Measurements from ENCODE around the gene FNDC7.
"Not testable (repeated sequence)": the region's sequence is repeated elsewhere in the genome, so short reads cannot be mapped to it uniquely, and the experiment has no call there.

FNDC7 gene

DNA sequence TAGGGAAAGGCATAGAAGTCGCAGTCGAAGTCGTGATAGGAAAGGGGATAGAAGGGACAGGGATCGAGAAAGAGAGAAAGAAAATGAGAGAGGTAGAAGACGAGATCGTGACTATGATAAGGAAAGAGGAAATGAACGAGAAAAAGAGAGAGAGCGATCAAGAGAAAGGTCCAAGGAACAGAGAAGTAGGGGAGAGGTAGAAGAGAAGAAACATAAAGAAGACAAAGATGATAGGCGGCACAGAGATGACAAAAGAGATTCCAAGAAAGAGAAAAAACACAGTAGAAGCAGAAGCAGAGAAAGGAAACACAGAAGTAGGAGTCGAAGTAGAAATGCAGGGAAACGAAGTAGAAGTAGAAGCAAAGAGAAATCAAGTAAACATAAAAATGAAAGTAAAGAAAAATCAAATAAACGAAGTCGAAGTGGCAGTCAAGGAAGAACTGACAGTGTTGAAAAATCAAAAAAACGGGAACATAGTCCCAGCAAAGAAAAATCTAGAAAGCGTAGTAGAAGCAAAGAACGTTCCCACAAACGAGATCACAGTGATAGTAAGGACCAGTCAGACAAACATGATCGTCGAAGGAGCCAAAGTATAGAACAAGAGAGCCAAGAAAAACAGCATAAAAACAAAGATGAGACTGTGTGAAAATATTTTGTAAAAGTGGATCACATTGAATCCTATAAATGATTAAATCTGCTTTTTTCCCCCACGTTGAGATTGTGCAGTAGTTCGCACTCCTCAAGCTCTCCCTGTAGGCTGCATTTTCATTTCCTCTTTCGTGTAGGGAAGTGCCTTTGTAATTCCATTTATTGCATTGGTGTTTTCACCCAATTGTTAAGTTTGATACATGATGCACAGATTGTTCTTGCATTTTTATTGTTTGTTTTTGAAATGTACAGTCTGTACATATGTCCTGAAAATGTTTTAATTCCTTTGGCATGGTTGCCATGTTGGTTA is 13.1 kb upstream of the FNDC7 start:
- no peak for DNase-seq (ENCODE audit: low spot score)

DNA sequence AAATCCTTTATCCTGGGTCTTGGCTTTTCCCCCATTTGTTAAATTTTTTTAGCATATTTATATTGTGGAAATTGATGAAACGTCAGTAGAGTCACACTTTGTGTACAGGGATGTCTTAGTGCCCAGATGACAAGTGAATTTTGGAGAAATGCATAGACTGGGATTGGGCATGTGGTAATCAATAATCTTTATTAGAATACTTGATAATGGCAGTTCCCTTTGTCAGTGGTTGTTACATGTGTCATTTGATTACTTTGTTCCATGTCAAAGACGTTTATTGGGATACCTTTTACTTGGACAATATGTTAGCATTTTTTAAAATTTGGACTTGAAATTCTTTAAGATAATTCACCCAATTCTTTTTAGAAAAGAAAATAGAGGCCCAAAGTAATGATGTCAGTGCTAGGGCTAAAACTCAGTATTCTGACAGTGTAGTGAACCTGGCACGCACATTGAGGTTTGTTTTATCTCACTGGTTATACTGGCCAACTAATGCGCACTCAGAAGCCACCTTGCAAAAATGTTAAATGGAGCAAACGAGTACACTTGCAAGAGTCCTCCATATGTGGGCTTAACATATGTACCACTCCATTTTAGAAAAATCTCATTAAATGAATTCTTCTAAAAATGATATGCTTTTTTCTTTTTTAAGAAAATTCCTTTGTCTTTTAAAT is 11.4 kb upstream of the FNDC7 start:
- DNase-seq (ENCODE audit: low spot score) = no peak

DNA sequence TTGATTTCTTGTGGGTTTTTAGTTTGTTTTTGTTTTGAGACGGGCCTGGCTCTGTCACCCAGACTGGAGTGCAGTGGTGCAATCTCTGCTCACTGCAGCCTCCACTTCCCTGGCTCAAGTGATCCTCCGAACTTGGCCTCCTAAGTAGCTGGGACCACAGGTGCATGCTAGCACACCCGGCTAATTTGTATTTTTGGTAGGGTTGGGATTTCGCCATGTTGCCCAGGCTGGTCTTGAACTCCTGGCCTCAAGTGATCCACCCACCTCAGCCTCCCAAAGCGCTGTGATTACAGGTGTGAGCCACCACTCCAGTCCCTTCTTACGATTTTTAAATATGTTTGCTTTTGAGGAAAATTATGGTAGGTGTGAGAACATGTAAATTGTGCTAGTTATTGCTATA is 10.6 kb upstream of the FNDC7 start:
- not testable (repeated sequence) for DNase-seq (ENCODE audit: low spot score)

DNA sequence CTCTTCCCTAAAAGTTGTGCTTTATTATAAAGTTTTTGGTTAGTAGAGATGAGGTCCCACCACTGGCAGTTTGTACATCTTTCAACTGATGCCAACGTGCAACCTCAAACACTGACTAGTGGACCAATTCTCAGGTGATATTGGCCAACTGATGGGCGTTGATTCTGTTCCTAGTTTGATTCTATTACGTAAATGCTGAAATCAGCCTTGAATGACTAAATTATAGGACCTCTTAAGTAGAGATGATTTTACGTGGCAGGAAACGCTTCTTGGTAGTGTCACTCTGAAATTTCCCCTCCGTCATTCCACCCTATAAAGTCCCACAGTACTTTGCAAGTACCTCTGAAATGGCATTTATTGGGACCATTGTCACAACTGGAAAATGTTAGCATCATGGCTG is 8.8 kb upstream of the FNDC7 start:
- DNase-seq (ENCODE audit: low spot score) = no peak

DNA sequence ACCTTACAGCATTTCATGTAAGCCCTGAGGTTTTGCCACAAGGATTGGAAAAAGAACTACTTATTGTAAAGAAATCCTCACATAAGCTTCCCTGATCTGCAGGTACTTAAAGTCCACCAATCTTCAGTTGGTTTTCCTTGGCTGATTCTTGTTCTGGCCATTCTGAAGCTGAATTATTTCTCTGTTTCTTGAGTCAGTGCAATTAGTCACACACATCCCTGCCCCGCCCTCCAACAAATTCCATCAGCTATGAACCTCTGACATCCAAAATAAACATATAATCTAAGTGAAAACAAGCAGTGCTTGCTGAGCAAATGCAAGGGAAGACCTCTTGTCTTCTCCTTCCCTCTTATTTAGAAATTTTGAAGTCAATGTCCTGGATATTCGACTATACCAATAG is 8.2 kb upstream of the FNDC7 start:
- no peak for DNase-seq (ENCODE audit: low spot score)

DNA sequence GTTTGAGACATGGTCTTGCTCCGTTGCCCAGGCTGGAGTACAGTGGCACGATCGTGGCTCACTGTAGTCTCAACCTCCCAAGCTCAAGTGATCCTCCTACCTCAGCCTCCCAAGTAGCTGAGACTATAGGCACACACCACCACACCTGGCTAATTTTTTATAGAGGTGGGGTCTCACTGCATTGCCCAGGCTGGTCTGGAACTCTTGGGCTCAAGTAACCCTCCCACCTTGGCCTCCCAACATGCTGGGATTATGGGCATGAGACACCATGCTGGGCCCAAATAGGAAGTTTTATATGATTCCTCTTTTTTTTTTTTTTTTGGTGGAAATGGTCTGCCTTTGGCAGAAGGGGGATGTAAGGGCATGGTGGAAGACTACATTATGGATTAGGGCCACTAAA is 6.1 kb upstream of the FNDC7 start:
- DNase-seq (ENCODE audit: low spot score) = no peak

DNA sequence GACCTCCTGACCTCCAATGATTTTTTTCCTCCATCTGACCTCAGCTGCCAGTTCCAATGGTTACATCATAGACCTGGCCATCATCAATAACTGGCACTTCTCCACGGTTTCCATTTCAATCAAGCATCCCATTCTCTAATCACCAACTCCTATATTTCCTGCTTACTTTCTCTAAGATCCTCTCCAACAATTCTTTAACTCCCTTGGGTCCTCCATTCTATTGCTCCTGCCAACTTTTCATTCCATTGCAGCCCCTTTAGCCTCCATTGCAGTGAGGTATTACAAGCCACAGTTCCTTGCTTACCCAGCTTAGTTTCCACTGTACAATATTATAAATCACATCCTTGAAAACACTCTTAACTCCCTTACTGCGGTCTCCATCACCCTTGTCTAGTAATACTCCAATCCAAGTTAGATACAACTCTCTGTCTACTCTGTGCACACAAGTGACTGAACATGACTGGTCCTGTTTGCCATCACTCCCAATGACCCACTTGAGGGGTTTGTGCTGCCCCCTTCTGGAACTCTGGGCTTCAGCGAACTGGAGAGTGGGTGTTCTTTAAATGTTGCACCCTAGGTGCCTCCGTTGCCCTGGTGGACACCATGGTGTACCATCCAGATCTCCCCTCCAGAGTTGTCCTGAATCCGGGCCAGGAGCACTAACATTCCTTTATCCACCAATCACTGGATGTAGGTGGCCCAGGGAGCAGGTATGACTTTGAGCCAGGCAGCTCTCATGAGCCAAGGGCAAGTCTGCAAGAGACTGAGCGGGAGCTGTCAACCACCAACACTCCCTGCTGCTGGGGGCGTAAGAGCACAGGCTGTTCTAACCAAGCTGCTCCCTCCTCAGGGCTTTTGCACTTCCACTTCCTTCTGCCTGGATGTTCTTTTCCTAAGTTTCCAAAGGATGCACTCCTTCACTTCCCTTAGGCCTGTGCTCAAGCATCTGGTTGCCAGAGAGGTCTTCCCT is 3.7 kb upstream of the FNDC7 start:
- peak; percentile 7 for DNase-seq (ENCODE audit: low spot score)

DNA sequence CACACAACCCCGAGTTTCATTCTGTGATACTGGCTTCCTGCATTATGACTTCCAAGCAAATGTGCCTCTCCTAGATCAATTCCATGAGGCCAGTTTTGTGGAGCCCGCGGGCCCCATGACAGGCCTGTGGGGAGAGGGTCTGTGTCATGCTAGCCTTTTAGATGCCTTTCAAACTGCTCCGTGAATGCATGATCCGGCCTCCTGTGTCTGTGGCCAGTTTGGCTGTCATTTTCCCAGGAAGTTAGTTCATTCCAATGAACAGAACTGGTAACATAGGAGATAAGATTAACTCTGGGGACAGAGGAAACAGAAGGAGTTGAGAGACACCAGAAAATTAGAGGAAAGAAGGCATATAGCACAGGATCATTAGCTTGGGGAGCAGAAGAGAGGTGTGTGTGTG is 3.2 kb downstream of the FNDC7 start:
- DNase-seq (ENCODE audit: low spot score) = no peak

DNA sequence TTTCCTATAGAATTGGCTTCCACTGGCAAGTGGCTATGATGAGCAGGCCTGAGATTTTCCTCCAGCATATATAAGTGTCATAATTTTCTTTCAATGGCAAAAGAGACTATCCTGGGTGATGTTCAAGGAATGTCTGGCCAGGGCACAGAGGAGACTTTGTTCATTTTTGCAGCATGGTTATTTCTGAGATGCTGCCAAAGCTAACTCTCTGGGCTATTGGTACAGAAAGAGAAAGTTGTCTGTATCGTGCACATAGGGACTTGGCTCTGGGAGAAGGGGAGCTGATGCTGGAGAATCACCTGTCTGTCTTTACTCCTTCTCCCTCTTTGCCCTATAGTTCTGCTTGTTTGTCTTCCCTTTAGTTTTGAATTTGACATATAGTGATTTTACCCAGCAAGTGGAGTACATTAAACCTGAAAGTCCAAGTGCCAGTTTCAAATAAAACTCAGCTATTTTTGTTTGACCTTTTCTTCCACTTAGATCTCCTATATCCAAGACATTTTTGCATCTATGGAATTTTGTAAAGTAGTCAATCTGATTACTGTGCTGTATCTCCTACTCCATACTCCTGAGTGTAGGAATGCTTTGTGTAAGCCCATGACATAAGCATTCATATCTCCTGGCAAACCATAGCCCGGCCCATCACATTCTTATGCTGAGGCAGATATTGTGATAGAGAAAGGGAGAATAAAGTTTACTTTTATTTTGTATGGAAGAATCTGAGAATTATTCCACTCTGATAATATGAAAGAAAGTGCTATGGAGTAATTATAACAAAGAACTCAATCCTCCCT is 3.9 kb downstream of the FNDC7 start:
- DNase-seq (ENCODE audit: low spot score) = no peak

DNA sequence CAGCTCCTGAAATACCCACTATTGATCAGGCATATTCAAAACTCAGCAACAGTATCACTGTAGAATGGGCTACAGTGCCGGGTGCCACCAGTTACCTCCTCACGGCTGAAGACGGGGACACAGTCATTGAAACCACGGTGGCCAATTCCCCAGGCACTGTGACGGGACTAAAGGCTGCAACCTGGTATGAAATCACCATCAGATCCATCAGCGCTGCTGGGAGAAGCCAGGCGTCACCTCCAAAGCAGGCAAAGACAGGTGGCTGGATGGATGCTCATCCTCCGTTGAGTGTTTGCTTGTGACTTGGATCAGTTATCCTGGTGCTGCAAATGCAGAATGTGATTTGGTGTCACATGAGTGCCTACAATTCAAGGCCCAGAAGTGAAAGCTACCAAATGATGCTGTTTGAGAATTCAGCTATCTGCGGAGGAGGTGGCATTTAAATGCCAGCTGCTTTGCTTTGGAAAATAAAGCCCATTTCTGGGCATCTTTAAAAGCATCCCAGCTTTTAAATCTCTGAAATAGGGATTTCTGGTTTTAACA is 5.1 kb downstream of the FNDC7 start:
- DNase-seq (ENCODE audit: low spot score) = no peak

DNA sequence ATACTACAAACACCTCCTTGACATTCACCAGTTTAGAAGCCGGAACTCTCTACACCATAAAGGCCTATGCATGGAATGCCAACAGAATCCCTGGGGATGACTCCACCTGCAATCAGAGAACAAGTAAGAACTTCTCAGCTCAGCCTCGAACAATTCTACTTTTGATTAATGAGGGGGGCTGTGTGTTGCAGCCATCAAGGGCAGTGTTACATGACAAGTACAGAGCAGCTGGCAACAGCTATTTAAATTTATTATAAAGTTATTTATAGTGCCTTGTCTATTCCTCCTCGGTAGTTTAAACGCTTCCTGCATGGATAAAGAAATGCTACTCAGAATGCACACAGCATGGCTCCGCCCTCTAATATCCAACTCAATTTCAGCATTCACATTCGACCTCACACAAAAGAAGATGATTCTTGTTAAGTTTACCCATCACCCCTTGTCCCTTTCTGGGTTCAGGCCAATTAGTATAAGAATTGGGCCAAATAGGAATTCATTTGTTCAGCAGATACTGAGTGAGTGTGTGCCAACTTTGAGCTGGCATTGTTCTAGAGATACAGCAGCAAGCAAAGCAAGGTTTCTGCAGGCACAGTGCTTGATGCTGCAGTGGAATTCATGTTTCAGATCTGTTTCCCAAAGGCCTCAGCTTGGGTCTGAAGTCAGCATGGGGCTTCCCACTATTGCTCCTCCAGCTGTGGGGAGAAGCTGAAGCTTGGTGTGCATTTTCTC is 6.4 kb downstream of the FNDC7 start:
- DNase-seq (ENCODE audit: low spot score) = no peak

DNA sequence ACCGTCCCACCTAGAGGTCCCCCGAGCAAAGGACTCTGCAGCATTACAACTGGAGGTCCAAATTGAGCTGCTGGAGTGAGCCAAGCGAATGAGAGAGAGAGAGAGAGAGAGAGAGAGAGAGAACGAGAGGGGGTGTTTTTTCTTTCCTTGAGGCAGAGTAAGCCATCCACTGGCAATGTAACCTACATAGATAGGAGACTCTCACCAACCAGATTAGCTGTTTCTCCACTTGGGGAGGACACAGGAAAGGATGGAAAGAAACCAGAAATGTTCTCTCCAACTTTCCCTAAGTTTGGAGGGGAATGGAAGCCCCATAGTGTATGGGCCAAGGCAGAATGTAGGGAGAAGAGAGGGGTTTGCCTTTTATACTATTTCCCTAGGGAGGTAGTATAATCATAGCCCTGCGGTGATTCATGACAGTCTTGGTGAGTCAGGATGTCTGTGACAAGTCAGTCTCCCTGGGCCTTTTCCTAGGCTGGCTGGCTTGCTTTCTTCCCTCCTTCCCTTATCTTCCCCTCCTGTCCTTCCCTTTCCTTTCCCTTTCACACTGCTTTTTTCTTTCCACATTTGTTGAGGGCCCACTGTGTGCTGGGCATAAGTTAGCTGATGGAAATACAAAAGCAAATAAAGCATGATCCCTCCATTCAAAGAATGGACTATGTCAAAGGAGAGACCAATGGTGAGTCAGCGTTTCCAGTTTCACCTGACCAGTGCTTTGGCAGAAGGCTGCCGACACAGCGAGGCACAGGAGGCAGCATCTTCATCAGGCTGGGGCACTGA is 7.1 kb downstream of the FNDC7 start:
- DNase-seq (ENCODE audit: low spot score) = no peak

DNA sequence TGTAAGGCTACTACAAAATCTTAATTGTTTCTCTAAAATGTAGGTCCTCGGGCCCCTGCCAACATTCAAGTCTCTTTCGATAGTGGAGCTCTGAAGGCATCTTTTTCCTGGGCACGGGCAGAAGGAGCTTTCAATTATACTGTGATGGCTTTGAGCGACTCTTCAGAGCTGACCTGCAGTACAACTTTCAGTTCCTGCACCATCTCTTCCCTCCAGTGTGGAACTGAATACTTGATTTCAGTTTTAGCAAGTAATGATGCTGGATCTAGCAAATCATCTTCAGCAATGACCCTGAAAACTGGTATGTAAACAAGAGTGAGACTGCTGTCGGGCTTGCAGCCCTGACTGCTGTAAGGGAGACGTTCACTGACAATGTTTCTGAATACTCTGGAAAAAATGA is 9.6 kb downstream of the FNDC7 start:
- no peak for DNase-seq (ENCODE audit: low spot score)

DNA sequence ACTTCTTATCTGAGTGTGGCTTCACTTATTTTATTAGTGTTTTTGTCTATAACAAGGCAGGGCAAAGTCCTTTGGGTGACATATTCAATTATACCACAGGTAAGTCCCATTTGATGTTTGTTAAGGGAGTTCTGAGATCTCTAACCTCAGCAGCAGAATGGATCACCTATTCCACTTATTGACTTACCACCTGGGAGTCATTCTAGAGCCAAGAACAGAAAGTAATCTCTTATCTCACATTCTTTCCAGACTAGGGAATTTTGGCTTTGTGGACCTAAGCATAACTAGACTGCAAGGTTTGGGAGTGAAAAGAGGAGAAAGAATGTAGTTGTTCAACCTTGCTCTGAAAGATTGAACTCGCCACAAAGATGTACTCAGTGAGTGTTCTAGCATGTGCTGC is 13.2 kb downstream of the FNDC7 start:
- DNase-seq (ENCODE audit: low spot score) = no peak

DNA sequence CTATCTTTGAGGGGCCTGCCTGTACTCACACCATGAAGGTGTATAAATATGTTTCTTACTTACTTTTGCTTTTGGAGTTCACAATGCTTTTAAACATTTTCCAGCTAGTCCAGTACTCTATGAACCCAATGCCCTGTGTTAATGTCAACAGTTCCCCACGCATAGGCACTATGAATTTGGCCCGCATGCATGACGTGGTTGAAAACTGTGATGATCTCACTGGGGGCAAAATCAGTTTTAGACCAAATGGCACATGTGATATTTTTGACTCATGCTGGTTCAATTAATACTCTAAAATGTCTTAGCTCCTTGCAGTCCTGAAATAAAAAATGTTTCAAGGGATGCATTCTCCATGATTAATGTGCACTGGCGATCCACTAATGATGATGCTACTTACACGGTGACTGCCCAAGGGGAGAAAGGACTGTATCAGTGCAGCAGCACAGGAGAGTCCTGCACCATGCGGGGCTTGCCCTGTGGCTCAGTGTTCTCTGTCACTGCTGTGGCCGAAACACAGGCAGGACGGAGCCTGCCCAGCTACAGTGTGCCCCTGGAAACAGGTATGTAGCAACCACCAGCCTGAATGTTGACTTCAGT is 15.7 kb downstream of the FNDC7 start:
- no peak for DNase-seq (ENCODE audit: low spot score)

DNA sequence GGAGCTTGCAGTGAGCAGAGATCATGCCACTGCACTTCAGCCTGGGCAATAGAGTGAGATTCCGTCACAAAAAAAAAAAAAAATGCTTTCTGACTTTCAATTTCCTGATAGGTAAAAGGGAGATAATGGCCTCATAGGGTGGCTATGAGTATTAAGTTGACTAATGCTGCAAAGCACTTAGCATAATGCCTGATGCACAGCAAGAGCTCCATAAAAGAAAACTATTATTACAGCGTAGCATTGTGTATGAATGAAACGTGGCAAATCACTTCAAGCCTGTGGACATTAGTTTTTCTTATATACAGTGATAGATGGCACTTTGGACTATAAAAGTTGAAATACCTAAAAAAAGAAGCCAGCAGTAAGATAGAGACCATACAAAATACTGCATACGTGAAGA is 16.8 kb downstream of the FNDC7 start:
- no peak for DNase-seq (ENCODE audit: low spot score)

DNA sequence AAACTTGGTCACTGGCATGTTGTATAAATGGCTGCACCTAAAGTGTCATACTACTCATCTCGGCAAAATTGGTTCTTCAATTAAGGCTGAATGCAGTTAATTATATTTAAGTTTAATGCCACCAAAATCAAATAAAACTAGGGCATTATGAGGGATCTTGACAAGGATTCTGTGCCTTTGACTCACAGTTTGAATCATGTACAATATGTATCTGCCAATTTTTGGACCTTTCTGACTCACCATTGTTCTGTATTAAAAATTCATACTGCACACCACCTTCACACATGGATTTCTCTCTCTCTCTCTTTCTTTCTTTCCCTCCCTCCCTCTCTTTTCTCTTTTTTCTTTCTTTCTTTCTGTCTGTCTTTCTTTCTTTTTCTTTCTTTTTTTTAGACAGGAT is 19.7 kb downstream of the FNDC7 start:
- DNase-seq (ENCODE audit: low spot score) = no peak

DNA sequence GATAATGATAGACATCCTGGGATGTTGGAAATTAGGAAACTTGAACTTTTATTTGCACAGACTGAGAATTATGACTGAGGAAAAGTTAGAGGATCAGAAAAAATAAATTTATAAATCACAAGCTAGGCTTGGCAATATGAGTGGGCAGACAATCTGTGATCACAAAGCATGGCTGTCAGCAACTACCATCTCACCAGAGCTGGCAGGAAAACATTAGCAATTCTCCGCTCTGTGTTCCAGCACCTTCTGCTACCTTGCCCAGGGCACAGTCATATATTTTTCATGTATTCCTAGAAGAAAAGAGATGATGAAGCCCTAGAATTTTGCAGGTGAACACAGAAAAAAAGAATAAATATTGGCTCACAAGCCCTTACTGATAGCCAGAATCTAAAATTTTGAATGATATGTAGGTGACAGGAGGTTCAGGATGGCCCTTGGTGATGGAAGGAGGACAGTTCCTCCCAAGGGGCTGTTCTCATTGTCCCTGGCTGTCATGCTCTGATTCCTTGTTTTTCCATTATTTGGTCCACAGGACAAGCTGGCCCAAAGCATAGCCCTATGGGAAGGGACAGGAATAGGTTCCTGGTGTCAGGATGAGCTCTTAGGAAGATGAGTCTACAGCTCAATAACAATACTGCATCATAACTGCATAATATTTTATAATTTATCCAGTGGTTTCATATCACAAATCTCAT is 21.6 kb downstream of the FNDC7 start:
- DNase-seq (ENCODE audit: low spot score) = no peak

DNA sequence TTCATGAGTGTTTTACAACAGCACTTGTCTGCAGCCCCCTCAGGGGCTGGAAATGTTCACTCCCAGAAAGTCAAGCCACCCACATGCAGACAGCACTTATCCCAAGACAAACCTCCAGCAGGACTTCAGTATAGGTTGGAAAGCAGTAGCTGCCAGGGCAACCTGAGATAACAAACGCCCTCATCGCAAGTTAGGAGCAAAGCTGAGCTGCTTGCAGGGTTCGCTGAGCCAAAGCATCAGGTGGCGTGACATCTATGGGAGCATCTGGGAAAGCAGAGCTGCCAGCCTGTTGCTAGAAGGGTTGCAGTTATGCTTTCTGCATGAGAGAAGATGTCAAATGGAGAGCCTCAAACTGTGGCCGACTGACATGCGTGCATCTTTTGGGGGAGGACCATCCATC is 29.5 kb downstream of the FNDC7 start:
- no peak for DNase-seq (ENCODE audit: low spot score)
